Neural progenitor cell (in vitro differentiated cells): ENCODE data around the gene ARAP3. TPM values are rescaled to one million over a fixed set of nuclear protein-coding genes. Genes with fewer than 3 reads are reported as not detected.

Experiments
- DNase-seq: peaks from one replicate; pipeline ENCODE4 v3.0.0-alpha.2; 2016; ENCODE audit warnings: low spot score
- H2AFZ ChIP-seq: fragments of 200-600 bp; sonication (generic); replicated peaks from 2 replicates; pipeline ENCODE4 v1.6.1; 2016; ENCODE audit warnings: antibody characterized with exemption
- H3F3A ChIP-seq: fragments of 200-600 bp; sonication (generic); 2 replicates; pipeline ENCODE4 v1.6.1; 2016; ENCODE audit warnings: antibody characterized with exemption, low read depth
- H3K27ac ChIP-seq: fragments of 200-600 bp; sonication (generic); 2 replicates; pipeline ENCODE4 v1.5.1; 2016; ENCODE audit warnings: mild to moderate bottlenecking
- H3K27me3 ChIP-seq: fragments of 200-600 bp; sonication (generic); 2 replicates; pipeline ENCODE4 v1.6.1; 2016; ENCODE audit warnings: mild to moderate bottlenecking, moderate library complexity
- H3K36me3 ChIP-seq: fragments of 200-600 bp; sonication (generic); 2 replicates; pipeline ENCODE4 v1.5.1; 2016
- H3K4me1 ChIP-seq: fragments of 200-600 bp; sonication (generic); 2 replicates; pipeline ENCODE4 v1.6.1; 2016; ENCODE audit warnings: mixed run types
- H3K4me2 ChIP-seq: fragments of 200-600 bp; sonication (generic); 2 replicates; pipeline ENCODE4 v1.6.1; 2016
- H3K4me3 ChIP-seq: fragments of 200-600 bp; sonication (generic); 2 replicates; pipeline ENCODE4 v1.5.1; 2016
- H3K79me2 ChIP-seq: fragments of 200-600 bp; sonication (generic); 2 replicates; pipeline ENCODE4 v1.6.1; 2016; ENCODE audit warnings: low read depth
- H3K9ac ChIP-seq: fragments of 200-600 bp; sonication (generic); 2 replicates; pipeline ENCODE4 v1.6.1; 2016
- H3K9me3 ChIP-seq: fragments of 200-600 bp; sonication (generic); 2 replicates; pipeline ENCODE4 v1.5.1; 2016; ENCODE audit warnings: low read depth
- H4K20me1 ChIP-seq: fragments of 200-600 bp; sonication (generic); 2 replicates; pipeline ENCODE4 v1.6.1; 2016; ENCODE audit warnings: low read depth
- H3K27ac Mint-ChIP-seq: 3 replicates; pipeline ENCODE4 v1.8.0; 2021; ENCODE audit warnings: mixed read lengths
- H3K27me3 Mint-ChIP-seq: 2 replicates; pipeline ENCODE4 v1.8.0; 2022; ENCODE audit warnings: low read depth, mild to moderate bottlenecking, inconsistent platforms, moderate library complexity, mixed read lengths; ENCODE audit not compliant: insufficient read depth
- H3K36me3 Mint-ChIP-seq: 3 replicates; pipeline ENCODE4 v1.8.0; 2021; ENCODE audit warnings: mixed read lengths
- H3K4me1 Mint-ChIP-seq: 3 replicates; pipeline ENCODE4 v1.8.0; 2021; ENCODE audit warnings: mixed read lengths
- H3K4me3 Mint-ChIP-seq: 3 replicates; pipeline ENCODE4 v1.8.0; 2021; ENCODE audit warnings: mild to moderate bottlenecking, moderate library complexity, mixed read lengths
- H3K9me3 Mint-ChIP-seq: 3 replicates; pipeline ENCODE4 v1.8.0; 2020; ENCODE audit warnings: mixed read lengths
- CTCF ChIP-seq: fragments of 200-600 bp; sonication (generic); IDR thresholded peaks from 2 replicates; pipeline ENCODE4 v1.5.1; 2017; ENCODE audit warnings: antibody characterized with exemption, mild to moderate bottlenecking
- EZH2 ChIP-seq: fragments of 200-600 bp; sonication (generic); IDR thresholded peaks from 2 replicates; pipeline ENCODE4 v1.6.1; 2017; ENCODE audit warnings: antibody characterized with exemption, mild to moderate bottlenecking, moderate library complexity
- EZH2phosphoT487 ChIP-seq: fragments of 200-600 bp; sonication (generic); IDR thresholded peaks from 2 replicates; pipeline ENCODE4 v1.6.1; 2017; ENCODE audit warnings: antibody characterized with exemption
- total RNA-seq: library from RNA; depleted of rRNA; stranded (reverse); fragments of >200 nt; gene quantifications from 2 replicates; pipeline ENCODE4 v1.2.3, GENCODE V29; 2015; ENCODE audit warnings: low replicate concordance

The ARAP3 gene
- total RNA-seq, 1 donor from 2014 or later = 7.6 TPM

- DNase-seq = peak; percentile 62
- H3F3A ChIP-seq = peaks cover 9% of the 10 kb centered on the region
- no peaks in the 10 kb centered on the region for H3K27me3 Mint-ChIP-seq
- H3K9ac ChIP-seq = no peak overlapping the region
- H3K27ac ChIP-seq = no peak overlapping the region
- peak overlapping the region; percentile 80 for H3K4me3 ChIP-seq
- no peaks in the 10 kb centered on the region for H3K9me3 Mint-ChIP-seq
- H3K36me3 Mint-ChIP-seq = peaks cover 7% of the 10 kb centered on the region
- no peak overlapping the region for H3K27ac Mint-ChIP-seq
- no peaks in the 10 kb centered on the region for H3K36me3 ChIP-seq
- peaks cover 47% of the 10 kb centered on the region for H4K20me1 ChIP-seq
- H3K4me1 Mint-ChIP-seq = peaks cover 25% of the 10 kb centered on the region
- H2AFZ ChIP-seq = peak overlapping the region; percentile 91
- H3K4me1 ChIP-seq = peaks cover 5% of the 10 kb centered on the region
- H3K4me2 ChIP-seq = peak overlapping the region; percentile 96
- H3K27me3 ChIP-seq = peaks cover 16% of the 10 kb centered on the region
- peaks cover 42% of the 10 kb centered on the region for H3K79me2 ChIP-seq
- no peaks in the 10 kb centered on the region for H3K9me3 ChIP-seq
- TF ChIP-seq EZH2 = peak; percentile 68
- peak; percentile 42 for TF ChIP-seq EZH2phosphoT487
- TF ChIP-seq CTCF = no peak
- peak overlapping the region; percentile 87 for H3K4me3 Mint-ChIP-seq
These were observed 44.8 kb downstream of the ARAP3 start for GRCh38 chr5:141637123-141637766.

GRCh38 chr5:141636413-141637122, 45.5 kb downstream of the ARAP3 start, which contains the start of the genes HDAC3 and RELL2:
HDAC3 (minus strand) TSS chr5:141636849; CDS start chr5:141636790, 59 bp downstream.
RELL2 (plus strand) TSS chr5:141636997; CDS start chr5:141638226, 1,229 bp downstream.
- Mint-ChIP-seq H3K4me3 (peak within 1 kb of the TSS; percentile 97), H3K9me3 (no peaks in the 10 kb centered on the region), H3K4me1 (peaks cover 25% of the 10 kb centered on the region), H3K27me3 (no peaks in the 10 kb centered on the region), H3K27ac (peak within 1 kb of the TSS; percentile 90), H3K36me3 (peaks cover 7% of the 10 kb centered on the region)
- H3F3A ChIP-seq = peaks cover 9% of the 10 kb centered on the region
- peak; percentile 95 for DNase-seq
- peak within 1 kb of the TSS; percentile 80 for H3K4me3 ChIP-seq
- H2AFZ ChIP-seq = peak within 1 kb of the TSS; percentile 91
- H3K9ac ChIP-seq = peak within 1 kb of the TSS; percentile 38
- peaks cover 43% of the 10 kb centered on the region for H3K79me2 ChIP-seq
- H3K4me2 ChIP-seq = peak within 1 kb of the TSS; percentile 96
- TF ChIP-seq EZH2phosphoT487 = no peak
- TF ChIP-seq CTCF = no peak
- TF ChIP-seq EZH2 = no peak
- H4K20me1 ChIP-seq = peaks cover 49% of the 10 kb centered on the region
- H3K36me3 ChIP-seq = no peaks in the 10 kb centered on the region
- peaks cover 5% of the 10 kb centered on the region for H3K4me1 ChIP-seq
- no peaks in the 10 kb centered on the region for H3K9me3 ChIP-seq
- peaks cover 16% of the 10 kb centered on the region for H3K27me3 ChIP-seq
- H3K27ac ChIP-seq = no peak within 1 kb of the TSS

GRCh38 chr5:141636106-141636412, 46.0 kb downstream of the ARAP3 start:
- no peaks in the 10 kb centered on the region for H3K9me3 ChIP-seq
- Mint-ChIP-seq H3K36me3 (peaks cover 7% of the 10 kb centered on the region), H3K4me1 (peaks cover 24% of the 10 kb centered on the region), H3K9me3 (no peaks in the 10 kb centered on the region), H3K27ac (peak overlapping the region; percentile 90), H3K27me3 (no peaks in the 10 kb centered on the region), H3K4me3 (peak overlapping the region; percentile 97)
- H2AFZ ChIP-seq = no peak overlapping the region
- peaks cover 16% of the 10 kb centered on the region for H3K27me3 ChIP-seq
- peak overlapping the region; percentile 96 for H3K4me2 ChIP-seq
- H3F3A ChIP-seq = peaks cover 9% of the 10 kb centered on the region
- peak overlapping the region; percentile 38 for H3K9ac ChIP-seq
- no peaks in the 10 kb centered on the region for H3K36me3 ChIP-seq
- no peak for DNase-seq
- TF ChIP-seq CTCF (no peak), EZH2phosphoT487 (no peak), EZH2 (no peak)
- no peak overlapping the region for H3K27ac ChIP-seq
- H3K79me2 ChIP-seq = peaks cover 48% of the 10 kb centered on the region
- peaks cover 54% of the 10 kb centered on the region for H4K20me1 ChIP-seq
- H3K4me1 ChIP-seq = peaks cover 5% of the 10 kb centered on the region
- H3K4me3 ChIP-seq = peak overlapping the region; percentile 80
